NCI-H187 (cell line): ENCODE results near the gene PCSK5.

Source experiments
- DNase-seq, 2 experiments: peaks; one replicate each; lab custom pipeline; 2025; lab: John Stamatoyannopoulos, UW

Gene PCSK5

DNA sequence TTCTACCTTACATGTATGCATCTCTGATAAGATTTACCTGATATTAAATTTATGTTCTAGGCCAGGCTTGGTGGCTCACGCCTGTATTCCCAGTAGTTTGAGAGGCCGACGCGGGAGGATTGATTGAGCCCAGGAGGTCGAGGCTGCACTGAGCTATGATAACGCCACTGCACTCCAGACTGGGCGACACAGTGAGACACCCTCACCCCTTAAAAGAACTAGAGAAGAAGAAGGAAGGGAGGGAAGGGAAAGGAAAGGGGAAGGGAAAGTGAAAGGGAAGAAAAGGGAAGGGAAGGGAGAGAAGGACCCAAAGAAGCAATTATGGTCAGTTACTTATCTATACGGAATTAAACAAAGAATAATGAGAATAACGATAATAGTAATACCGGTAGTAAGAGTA lies 504.9 kb downstream of the PCSK5 start:
- no peak for DNase-seq

DNA sequence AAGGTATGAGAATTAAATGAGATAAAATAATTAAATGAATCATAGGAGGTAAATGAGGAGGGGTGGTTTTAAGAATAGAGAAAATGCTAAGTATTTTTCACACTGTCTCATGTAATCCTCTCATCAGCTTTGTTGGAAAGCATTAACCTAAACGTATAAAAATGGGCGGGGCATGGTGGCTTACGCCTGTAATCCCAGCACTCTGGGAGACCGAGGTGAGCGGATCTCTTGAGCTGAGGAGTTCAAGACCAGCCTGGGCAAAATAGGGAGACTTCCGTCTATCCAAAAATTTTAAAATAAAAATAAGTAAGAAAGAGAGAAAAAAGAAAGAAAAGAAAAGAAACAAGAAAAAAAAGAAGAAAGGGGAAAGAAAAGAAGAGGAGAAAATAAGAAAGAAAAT lies 505.7 kb downstream of the PCSK5 start:
- DNase-seq, result no peak

DNA sequence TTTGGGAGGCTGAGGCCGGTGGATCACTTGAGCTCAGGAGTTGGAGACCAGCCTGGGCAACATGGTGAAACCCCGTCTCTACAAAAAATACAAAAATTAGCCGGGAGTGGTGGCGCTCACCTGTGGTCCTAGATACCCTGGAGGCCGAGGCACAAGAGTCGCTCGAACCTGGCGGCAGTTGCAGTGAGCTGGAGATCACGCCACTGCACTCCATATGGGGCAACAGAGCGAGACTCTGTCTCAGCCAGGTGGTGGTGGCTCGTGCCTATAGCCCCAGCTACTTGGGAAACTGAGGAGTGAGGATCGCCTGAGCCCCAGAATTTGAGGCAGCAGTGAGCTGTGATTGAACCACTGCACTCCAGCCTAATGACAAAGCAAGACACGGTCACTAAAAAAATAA lies 506.1 kb downstream of the PCSK5 start:
- no peak for DNase-seq

DNA sequence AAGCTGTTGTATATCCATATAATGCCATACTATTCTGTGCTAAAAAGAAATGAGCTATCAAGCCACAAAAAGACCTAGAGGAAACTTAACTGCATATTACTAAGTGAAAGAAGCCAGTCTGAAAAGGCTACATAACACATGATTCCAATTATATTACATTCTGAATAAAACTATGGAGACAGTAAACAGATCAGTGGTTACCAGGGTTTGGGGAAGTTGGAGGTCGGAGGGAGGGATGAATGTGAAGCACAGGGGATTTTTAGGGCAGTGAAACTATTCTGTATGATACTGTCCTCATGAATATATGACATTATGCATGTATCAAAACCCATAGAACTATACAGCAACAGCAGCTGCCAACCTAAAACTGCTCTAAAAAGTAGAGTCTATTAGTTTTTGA lies 509.4 kb downstream of the PCSK5 start:
- DNase-seq, result no peak

DNA sequence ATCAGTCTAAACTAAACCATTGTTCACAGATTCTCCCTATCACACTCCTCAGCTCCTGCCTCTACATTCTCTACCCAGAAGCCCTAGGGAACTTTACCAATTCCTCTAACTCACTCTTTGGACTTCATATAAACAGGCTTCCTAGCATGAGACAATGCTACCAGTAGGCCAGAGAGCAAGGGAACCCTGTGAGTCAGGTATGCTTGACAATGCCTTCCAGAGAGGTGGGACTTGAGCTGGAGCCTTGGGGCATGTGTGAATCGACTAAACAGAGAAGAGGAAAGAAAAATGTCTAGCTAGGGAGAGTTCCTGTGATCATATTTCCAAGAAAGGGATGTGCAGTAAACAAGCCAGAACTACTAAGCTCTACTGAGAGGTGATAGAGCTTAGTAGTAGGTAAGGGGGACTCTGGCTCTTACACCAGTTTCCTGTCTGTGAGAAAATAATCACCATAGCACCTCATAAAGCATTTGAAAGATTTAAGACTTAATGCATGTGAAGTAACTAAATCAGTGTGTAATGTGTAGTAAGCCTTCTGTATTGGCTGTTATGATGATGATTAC lies 510.1 kb downstream of the PCSK5 start:
- no peak for DNase-seq

DNA sequence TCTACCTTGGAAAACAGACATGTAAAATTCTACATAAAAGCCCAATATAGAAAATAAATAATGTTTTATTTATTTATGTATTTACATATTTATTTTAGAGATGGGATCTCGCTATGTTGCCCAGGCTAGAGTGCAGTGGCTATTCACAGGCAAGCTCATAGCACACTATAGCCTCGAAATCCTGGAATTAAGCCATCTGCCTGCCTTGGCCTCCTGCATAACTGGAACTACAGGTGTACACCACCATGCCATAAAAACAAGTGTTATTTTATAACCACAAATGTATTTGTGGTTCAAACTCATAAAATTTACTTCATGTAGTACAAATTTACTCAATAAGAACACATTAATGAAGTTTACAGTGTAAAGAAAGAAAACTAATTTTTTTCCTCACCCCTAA lies 510.7 kb downstream of the PCSK5 start:
- DNase-seq, result no peak

DNA sequence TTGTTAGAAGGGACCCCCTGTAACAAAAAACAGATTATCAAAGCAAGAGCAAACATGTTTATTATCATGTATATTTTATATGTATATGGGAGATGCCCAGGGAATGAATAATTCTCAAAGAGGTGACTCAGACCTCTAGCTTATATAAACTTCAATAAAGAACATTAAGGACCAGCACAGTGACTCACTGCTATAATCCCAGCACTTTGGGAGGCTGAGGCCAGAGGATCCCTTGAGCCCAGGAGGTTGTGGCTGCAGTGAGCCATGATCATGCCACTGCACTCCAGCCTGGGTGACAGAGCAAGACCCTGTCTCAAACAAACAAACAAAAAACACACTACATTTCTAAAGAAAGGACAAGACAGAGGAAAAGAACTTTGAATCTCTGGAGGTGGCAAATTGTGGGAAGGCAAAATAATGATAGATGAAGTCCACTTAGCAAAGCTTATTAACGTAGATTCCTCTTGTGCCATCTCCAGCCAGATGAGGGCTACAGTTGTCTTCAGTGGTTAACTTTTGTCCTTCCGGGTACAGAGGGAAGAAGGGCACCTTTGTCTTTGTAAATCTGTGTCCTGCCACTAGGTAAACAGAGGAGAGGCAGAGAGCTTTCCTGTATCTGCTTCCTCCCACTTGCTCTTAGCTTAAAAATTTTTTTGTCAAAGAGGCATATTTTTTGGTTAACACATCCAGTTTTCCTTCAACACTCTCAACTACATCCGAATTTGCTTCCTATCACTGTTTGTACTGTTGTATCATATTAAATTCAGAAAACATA lies 511.3 kb downstream of the PCSK5 start:
- DNase-seq, result no peak

DNA sequence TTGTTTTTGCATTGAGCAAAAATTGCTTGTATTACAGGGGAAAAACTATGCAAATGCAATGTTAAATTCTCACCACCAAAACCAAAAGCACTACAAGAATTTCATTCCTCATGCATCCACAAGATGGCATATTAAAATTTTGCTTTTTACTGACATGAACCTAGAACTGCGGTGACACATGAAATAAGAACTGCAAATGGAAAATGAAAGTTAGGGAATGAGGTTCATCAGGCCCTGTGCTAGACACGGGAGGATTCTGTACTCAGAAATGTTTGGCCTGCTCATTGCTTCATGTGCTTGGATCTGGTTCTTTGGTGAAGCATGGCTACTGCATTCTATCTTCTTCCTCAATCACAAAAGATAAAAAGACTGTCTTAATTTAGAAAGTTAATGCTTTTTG lies 512.9 kb downstream of the PCSK5 start:
- no peak for DNase-seq

DNA sequence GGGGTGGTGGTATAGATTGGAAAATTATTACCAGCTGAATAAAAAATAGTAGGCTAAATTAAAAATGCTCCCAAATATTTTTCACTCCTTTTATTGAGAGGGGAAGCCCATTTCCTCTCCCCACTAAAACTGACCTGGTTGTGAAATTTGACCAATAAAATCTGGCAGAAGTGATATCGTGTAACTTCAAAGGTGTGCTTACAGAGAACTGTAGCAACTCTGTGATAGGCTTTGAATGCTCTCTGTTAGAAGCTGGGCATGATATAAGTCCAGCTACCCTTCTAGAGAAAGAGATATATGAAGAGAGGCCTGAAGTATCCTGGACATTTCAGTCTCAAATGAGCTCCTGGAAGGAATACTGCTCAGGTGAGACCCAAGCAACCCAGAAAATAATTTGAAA lies 513.9 kb downstream of the PCSK5 start:
- DNase-seq, result no peak

DNA sequence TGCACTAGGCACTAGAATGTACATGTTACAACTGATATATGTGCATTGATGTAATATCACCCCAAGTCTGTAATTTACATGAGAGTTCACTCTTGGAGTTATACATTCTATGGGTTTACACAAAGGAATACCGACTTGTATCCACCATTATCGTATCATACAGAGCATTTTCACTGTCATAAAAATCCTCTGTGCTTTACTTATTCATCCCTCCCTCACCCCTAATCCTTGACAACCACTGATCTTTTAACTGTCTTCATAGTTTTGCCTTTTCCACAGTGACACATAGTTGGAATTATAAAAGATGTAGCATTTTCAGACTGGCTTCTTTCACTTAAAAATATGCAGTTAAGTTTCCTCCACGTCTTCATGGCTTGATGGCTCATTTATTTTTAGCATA lies 514.9 kb downstream of the PCSK5 start:
- no peak for DNase-seq

DNA sequence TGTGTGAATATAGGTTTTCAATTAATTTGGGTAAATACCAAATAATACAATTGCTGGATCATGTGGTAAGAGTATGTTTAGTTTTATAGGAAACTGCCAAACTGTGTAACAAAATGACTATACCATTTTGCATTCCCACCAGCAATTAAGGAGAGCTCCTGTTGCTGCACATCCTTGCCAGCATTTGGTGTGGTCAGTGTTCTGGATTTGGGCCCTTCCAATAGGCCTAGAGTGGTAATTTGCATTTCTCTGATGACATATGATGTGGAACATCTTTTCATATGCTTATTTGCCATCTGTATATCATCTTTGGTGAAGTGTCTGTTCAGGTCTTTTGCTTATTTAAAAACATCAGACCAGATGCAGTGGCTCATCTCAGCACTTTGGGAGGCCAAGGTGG lies 515.4 kb downstream of the PCSK5 start:
- DNase-seq, result no peak
